OCI-M1 (cell line): ENCODE results near the gene NARF.

Source experiments
- DNase-seq: peaks from one replicate; lab custom pipeline; 2025; lab: John Stamatoyannopoulos, UW

Gene NARF

GRCh38 chr17:82474223-82475010, 15.9 kb downstream of the NARF start:
- no peak for DNase-seq

- peak; percentile 94 for DNase-seq
Measured at GRCh38 chr17:82475458-82475857, 16.9 kb downstream of the NARF start.

- DNase-seq: no peak
Measured at GRCh38 chr17:82477934-82478333, 19.4 kb downstream of the NARF start.

GRCh38 chr17:82479602-82480001, 21.1 kb downstream of the NARF start:
- no peak for DNase-seq

GRCh38 chr17:82480318-82480717, 21.8 kb downstream of the NARF start:
- DNase-seq: no peak

- DNase-seq: no peak
Measured at GRCh38 chr17:82483204-82483660, 24.7 kb downstream of the NARF start.

- DNase-seq: no peak
Measured at GRCh38 chr17:82483836-82484235, 25.3 kb downstream of the NARF start.

- DNase-seq: no peak
Measured at GRCh38 chr17:82486231-82487094, 27.9 kb downstream of the NARF start.

GRCh38 chr17:82487910-82488309, 29.4 kb downstream of the NARF start:
- no peak for DNase-seq

- no peak for DNase-seq
Measured at GRCh38 chr17:82489117-82489516, 30.6 kb downstream of the NARF start.

- DNase-seq: no peak
Measured at GRCh38 chr17:82489851-82490511, 31.4 kb downstream of the NARF start.

- DNase-seq: no peak
Measured at GRCh38 chr17:82490512-82491195, 32.1 kb downstream of the NARF start.

GRCh38 chr17:82491196-82491530, 32.6 kb downstream of the NARF start:
- no peak for DNase-seq

GRCh38 chr17:82491533-82491932, 33.0 kb downstream of the NARF start:
- DNase-seq: no peak

- no peak for DNase-seq
Measured at GRCh38 chr17:82492643-82493225, 34.2 kb downstream of the NARF start.

- DNase-seq: no peak
Measured at GRCh38 chr17:82493226-82493781, 34.8 kb downstream of the NARF start.

- DNase-seq: peak; percentile 95
Measured at GRCh38 chr17:82494236-82495055, 35.9 kb downstream of the NARF start.

- no peak for DNase-seq
Measured at GRCh38 chr17:82495844-82496528, 37.4 kb downstream of the NARF start.

- DNase-seq: peak; percentile 96
Measured at GRCh38 chr17:82496529-82497434, 38.2 kb downstream of the NARF start.
